NCI-H2227 treated with DMSO at 0.1 percent for 48 hours (cell line): ENCODE results near the gene LRTM1.

Source experiments
- DNase-seq: peaks from one replicate; lab custom pipeline; 2025; lab: John Stamatoyannopoulos, UW

LRTM1 gene

DNA sequence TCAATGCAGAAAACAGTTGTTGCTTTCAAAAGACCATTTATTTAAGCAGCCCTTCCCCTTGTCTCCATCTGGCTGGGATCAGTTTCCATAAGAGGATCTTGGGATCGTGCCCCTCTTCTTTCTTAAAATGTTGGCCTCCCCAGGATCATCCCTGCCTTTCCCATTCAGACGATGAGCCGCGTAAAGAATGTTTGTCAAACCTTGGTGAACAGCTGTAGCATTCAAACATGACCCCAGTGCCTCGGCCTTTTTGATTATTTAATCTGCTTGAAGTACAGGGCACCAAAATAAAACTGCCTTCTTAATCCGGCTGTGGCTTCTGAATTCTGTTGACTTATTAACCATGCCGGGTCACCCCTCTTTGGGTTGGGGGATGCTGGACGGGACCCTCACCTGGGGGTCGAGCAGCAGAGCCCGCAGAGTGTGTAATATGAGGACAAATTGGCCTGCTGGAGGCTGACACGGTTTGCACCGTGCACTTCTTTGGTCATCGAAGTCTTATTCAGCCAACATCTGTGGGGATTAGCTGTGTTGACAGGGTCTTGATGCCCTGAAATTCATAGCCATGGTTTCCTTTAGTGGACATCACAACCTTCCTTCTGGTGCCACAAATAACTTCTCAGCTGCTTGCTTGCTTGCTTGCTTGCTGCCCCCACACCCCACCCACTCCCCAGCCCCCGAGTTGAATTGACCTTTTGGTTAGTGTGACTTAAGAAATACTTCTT is at the start of gene LRTM1:
TSS of gene LRTM1 (minus strand) at position 14 of the 725 bp plus-strand sequence. CDS start 148 bp downstream, outside the sequence.
- no peak for DNase-seq

DNA sequence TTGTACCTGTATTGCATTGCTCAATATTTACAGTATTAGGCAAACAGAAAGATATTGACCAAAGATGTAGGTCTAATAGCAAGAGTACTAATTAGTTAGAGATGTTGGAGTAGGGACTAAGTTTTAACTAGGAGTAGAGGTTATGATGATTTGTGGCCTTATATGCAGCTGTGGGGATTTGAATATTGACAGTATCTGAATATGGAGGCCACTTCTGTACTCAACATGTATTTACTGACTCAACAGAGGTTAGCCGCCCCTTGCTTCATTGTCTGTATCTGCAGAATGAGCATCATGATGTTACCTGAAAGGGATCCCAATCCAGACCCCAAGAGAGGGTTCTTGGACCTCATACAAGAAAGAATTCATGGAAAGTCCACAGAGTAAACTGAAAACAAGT is 49.6 kb upstream of the LRTM1 start:
- DNase-seq, result no peak

DNA sequence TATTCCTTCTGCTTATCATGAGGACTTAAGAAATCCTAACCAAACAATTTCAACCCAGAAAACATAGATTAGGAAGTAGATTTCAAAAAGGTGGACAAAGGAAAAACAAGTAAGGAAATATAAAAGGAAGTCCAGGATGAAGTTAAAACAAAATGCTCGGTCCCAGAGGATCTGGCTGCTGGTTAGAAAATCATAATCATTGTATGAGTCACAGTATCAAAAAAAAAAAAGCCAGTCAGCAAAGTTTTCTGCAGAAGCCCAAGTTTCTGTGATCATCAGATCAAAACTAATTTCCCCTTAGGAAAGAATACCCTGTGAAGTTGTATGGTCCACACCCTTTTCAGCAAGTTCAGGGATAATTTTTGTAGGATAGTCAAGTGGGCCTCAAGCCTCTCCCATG is 43.0 kb upstream of the LRTM1 start:
- DNase-seq, result no peak

DNA sequence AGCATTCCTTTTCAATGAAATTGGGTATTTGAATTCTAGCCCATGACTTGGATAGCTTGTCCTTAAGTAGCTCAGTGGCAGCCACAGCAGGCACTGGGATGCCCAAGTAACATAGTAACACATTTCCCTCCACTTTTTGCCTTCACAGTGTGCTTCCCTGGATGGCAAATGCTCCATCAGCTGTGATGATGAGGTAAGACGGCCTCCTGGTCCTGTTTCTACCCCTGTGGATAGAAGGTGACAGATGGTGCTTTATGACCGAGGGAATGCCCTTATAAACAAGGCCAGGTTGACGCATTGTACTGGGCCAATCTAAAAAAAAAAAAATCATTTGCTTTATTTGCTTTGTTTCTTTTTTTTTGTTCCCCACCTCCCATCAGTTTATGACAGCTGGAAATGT is 41.8 kb upstream of the LRTM1 start:
- DNase-seq, result no peak

DNA sequence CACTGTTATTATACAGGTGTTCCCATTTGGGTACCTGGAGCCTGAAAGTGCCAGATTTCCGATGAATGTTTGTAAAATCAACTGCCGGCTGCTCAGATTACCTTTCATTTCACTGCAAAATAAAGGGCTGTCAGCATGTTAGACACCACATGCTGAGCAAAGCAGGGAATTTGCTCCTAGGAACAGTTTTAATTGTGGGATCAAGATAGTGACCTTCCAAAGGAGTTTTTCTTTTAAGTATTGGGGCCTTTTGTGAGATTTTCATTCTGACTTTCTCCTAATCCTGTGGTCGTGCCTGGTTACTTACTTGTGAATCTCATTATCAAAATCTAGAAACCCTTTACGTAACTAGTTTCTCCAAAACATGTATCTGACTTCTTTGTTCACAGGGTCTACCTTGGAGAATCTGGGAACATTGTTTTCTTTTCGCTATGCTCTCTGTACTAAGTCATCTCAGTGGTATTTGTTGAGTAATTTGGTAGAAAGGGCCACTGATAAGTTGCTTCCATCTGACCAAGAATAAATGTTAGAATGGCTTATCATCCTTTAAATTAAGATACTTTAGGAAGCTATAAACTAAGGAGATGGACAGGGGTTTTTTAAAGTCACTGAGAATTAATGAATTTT is 40.8 kb upstream of the LRTM1 start:
- no peak for DNase-seq

DNA sequence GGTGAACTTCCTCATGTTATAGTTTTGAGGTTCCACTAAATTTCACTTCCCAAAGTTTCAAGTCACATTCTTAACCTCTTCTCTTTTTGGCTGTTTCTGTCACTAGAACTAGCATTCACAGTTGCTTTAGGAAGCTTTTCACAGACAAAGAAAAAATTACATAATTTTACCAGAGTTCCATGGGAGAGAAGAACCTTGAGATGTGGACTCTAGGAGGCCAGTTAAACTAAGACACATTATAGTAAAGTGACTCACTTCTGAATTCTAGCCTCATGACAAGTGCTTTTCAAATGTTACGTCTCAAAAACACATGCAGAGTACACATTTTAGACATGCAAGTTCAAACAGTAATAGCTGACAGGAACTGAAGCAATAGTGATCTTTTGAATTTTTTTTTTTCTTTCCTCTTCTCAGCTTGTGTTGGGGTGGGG is 39.9 kb upstream of the LRTM1 start:
- DNase-seq, result no peak

DNA sequence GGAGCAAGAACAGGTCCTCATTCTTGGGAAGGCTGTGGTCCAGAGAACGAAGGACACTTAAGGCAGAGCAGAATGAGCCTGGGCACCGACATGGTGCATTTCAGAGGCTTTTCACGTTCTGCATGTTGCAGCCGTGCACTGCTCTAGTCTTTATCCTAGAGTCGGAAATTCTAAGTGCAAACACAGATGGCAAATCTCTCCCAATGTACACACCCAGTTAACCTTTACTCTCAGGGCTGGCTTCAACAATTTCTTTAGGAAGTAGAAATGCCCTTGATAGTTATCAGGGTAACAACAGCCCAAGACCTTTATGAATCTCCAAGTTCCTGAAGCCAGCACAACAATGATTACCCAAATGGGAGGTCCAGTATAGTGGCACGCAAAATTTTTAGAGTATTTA is 39.1 kb upstream of the LRTM1 start:
- DNase-seq, result no peak

DNA sequence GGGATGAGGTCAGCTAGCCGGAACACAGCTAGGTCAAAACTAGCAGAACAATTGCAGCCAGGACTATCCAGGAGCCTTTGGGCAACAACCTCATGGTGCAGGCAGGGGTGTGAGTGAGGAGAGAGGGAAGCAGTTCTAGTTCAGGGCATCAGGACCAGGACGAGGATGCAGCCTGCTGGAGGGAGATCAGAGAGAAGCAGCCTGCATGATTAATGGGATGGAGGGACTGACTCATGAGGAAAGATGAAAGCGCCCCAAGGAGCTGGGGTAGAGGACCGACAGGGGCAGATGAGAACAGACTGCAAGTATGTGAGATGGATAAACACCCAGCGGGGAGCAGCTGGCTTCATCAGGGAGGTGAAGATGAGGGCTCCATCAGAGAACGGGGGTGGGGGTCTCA is 37.9 kb upstream of the LRTM1 start:
- DNase-seq, result no peak

DNA sequence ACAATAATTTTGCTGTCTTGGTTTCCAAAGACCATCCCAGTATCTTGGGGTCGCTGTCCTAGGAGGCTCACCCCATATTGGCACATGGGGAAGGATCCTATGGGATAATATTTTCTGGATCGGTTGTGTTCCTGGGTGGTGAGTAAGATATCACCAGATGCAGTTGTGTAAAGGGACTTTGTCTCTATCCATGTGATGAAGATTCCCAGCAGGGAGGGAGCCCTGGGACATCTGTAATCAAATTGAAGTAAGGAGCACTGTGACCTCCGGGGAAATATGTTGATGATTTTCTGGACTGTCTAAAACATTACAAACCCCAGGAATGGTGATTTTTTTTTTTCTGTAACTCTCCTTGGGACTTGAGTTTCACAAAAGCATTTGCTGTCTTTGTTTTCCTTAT is 36.2 kb upstream of the LRTM1 start:
- no peak for DNase-seq

DNA sequence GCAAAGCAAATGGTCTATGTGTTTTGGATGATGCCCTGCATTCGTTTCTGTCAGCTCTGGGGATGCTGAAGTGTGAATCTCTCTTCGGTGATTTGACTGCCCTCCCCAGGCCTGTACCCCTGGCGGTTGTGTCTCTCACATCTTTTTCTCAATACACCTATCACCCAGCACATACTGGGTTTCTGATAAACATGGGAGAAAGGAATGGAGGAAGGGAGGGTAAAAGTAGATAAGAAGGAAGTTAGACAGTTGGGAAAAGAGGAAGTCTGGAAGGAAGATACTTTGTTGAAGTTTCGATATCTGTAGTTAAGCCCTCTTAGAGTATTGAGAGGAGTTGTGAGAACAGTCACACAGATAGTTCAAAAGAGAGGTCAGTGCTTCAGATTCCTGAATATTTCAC is 35.8 kb upstream of the LRTM1 start:
- no peak for DNase-seq

DNA sequence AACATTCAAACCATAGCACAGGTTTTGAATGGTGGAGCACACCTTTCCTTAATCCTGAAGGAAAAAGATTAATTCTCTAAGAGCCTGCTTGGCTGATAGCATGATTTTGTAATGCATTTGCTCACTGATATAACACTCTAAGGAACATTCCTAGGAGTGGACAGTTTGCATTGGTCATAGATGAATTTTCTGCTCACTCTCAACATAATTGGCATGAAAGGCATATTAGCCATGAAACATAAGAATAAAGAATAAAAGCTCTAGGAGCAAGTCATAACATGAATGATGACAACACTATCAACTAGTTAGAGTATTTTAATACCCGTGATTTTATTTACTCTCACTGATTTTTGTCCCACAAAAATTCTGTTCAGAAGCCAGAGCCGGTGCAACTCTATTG is 34.3 kb upstream of the LRTM1 start:
- DNase-seq, result no peak

DNA sequence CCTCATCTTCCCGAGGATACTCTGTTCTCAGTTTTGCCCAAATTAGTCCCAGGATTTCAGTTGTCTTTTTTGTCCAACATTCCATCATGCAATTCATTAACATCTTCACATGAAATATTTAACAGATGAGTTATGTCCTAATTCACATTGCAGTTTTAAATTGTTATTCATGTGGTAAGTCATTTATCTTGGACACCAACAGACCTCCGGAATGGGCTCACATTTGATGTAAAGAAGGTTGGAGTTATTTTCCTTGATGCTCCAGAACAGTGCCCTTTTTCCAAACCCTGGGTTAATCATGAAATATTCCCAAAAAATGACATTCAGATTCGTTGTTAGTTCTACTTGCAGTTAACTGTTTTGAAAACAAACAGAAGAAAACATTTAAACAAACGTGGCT is 32.8 kb upstream of the LRTM1 start:
- DNase-seq, result no peak

DNA sequence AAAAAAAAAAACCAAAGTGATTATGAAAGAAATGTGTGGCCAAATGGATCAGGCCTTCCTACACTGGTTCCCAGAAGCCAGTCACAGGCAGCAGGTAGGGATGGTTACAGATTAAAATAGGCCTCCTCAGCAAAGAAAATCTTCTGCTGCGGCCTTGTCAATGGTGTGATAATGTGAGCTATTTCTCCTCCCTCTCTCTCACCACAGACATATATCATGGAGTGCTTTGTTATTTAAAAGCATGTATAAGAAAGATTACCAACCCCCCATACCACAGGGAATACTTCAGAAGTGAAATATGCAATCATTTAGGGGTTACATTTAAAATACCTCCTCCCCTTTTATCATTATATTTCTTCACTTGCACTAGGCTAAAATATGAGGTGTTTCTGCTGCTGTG is 32.2 kb upstream of the LRTM1 start:
- DNase-seq, result no peak

DNA sequence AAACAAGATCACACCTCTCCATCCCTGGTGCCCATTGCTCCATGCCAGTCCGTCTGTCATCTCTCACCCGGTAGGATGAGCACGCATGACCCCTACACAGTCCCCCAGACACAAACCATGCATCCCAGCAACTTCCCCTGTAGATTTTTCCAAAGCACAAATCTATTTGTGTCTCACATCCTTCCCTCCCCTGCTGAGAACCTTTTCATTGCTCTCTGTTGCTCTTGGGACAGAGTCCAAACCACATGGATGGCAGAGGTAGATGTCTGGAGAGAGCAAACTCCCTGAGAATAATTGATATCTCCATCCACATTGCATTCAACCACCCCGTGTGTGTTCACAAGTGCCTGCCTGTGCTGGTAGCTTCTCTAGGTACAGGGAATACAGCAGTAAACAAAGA is 29.9 kb upstream of the LRTM1 start:
- DNase-seq, result no peak

DNA sequence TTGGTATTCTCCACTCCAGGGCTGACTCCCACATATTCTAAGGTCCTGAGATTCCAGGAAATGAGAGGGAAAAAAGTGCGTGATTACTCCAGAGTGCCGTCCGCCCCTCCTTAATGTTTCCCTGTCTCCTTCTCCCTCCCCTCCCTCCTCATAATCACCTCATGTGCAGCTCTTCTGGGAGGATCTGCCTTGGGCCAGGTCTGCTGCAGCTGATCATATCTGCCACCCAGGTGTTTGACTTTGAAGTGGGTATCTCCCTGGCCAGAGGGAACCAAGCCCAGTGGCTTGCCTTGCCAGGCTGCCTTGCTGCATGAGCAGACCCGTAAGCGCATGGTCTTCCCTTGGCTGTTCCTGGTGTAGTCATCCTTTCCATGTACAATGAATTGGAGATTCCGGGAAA is 28.1 kb upstream of the LRTM1 start:
- DNase-seq, result no peak

DNA sequence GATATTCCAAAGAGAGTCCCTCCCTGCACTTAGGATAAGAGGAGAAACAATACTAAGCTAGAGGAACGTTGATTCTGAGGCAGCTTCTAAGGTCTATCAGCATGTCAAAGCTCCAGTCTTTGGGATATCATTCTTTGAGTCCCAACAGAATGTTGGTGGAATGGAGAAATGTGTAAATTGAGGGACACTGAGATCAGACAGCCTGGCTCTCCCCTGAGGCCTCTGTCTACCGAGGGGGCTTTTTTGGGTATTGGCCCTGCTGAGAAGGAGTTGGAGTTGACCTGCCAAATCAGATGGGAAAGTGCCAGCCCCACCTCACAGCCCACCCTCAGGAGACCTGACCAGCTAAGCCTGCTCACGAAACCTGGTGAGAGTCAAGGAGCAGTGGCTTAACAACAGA is 27.6 kb upstream of the LRTM1 start:
- DNase-seq, result no peak

DNA sequence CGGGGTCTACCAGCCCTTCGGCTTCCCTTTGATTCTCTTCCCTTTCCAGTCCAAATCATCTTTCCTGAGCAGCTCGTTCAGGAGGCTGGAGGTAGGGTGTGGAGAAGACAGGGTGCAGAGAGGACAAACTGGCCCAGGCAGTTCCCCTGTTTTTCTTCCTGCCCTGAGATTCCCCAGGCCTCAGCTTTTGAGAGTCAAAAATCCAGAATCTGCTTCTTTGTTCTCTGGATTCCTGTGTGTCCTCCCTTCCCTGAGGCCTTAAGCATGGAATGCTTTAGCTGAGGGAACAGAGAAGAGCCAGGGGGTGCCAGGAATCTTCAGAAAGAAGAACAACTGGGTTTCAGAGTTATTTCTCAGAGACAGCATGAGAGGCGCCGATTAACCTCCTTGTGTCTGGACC is 26.7 kb upstream of the LRTM1 start:
- no peak for DNase-seq

DNA sequence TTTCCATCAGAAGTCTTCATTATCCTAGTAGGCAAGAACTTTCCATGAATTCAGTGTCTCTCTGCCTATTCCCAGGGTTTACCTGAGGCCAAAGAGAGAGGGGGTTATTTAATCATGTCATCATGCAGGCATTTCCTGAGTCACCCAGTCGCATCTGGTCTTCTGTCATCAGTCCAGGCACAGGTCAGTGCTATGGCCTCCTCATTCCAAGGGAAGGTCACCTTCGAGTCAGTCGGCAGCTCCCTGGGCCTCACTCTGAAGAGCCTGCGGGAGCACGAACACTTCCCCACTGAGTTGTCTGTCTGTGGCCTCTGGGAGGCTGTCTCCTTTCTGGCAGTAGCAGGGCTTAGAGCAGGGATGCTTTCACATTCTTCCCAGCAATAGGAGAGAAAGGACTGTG is 26.2 kb upstream of the LRTM1 start:
- DNase-seq, result no peak

DNA sequence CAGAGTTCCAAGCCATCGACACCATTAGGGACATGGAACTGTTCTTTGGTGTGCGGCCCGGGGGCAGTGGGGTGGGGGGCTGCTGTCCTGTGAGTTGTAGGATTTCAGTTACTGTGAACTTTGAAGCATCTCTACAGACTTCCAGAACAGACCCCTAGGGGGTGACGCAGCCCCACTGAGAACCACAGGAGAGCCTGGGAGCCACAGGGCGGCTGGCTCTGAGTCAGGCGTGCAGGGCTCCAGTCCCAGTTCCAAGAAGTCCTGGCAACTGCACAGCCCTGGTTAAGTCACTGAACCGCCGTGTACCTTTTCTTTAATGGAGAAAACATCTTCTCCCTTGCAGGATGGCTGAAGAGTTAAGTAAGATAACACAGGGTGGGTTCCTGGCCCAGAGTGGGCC is 23.5 kb upstream of the LRTM1 start:
- no peak for DNase-seq

DNA sequence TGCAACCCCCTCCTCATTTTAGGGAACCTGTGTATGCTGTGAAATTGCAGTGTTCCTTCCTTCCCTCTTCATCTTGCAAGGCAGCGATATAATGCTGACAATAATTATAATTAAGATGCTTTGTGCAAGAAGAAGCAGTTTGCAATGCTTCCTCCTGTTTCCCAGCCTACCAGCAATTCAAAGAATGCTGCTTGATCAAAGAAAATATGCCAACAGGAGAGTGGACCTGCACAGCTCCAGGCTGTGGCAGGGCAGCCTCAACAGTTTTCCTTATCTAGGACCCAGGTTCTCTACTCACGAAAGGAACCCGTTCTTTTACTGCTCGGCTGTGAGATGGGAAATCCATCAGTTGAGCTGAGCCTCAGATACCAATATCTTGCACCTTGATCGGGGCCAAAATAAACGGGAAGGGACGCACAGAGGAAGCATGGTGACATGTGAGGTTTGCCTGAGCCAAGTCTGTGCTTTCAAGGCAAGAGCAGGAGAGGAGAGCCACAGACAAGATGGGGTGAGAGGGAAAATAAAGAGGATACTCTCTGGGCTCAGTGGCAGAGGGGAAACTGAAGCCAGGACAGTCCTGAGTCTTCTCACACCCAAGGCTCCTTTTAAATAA is 22.6 kb upstream of the LRTM1 start:
- DNase-seq, result no peak

DNA sequence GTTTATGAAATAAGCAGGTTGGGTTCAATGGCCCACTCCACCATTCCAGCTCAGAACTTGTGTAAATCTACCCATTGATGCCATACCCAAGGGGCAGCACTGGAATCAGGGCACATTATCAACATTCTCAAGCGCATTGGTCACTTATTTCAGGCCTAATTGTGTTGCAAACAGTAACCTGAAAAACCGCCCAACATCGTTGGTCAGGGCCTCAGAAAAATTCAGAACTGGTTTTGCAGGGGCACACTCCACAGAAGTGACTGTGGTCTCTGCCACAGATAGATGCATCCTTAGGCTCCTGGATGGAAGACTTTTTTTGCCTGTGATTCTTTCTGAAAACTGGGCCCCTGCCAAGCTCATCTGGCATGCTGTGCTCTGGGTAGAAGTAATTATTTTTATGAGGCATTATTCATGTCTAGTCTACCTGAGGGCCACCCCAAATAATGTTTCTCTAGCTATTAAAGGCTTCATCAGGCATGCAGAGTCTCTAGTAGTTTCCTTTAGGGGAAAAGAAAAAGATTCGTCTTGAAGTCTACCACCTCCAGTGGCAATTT is 21.7 kb upstream of the LRTM1 start:
- no peak for DNase-seq

DNA sequence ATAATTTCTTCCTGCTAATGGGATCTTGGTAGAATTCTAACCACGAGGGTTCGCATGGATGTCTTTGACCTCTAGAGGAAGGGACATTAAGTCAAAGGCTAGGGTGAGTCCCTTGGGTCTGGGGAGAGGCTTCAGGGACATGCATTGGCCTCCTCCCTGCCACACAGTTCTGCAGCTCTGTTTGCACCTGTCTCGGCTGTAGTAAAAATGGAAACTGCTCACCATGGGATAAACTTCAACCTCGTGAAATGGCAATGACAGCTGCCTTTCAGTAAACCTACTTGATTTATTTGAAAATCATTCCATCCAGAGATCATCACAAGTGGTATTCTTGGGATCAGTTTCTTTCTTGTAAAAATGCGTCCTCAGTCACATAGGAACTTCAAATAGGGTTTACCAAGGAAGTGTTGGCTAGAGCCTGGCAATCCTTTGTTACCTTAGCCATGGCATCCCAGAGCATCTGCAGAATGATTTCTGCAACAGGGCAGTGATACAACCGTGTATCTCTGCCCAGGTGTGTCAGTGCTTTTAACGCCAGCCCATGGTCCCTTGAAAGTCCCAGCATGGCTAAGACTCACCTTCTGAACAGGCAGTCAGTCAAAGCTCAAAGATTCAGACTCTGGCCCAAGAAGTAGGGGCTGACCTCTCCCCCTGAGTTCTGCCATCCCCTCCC is 14.0 kb upstream of the LRTM1 start:
- no peak for DNase-seq

DNA sequence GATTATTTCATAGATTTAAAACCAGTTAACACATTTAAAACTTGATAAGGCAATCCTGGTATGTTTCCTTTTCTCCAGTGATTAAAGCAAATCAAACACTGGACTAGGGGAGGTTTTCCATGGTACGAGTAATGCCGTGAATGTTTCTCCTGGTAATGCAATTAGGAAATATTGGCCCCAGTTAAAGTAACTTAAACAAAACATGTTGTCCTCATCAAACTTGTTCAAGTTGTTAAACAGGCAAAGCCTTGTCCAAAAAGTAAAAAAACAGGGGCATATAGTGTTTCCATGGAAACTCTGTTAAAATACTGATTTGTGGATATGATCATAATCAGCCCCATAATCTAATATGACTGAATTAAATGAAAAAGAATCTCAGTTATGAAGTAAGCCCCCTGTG is 13.1 kb upstream of the LRTM1 start:
- DNase-seq, result no peak
